ENCODE measurements around the gene ASAP3. TPM values are rescaled to one million over a fixed set of nuclear protein-coding genes. Genes with fewer than 3 reads are reported as not detected.

ASAP3 gene
- total and polyA plus RNA-seq, 9 of the 15 experiments (the other 6 are each of a cell fraction or from before 2014, with no cell fraction given) = 1.7 to 31.2 (median 17.4) TPM

DNA sequence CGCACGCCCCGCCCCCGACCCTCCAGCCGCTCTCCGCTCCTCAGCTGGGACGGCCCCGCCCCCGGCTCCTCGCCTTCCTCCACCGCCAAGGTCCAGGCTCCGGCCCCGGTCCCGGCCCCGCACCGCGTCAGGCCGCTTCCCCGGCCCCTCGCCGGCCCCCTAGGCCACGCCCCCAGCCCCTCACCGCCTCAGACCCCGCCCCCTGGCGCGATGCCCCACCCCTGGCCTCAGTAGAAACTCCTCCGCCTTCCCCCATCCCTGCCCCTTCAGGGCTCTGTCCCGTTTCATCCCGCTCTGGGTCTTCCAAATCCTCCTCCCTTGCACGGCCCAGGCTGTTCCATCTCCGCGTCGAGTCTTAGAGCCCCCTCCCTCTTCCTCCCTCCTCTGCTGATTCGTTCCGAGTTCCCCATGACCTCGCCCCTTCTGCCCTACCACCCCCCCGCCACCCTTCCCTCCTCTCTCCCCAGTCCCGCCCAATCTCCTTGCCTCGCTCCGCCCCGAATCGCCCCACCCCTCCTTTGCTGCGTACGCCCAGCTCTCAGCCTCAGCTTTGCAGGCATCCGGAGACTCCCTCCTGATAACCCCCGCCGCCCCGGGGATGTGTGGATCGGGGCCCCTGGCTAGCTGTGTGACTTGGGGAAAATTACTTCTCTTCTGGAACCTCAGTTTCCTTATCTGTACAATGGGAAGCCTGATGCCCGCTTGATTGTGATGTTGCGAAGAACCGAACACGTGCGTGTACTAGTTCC is 448 bp upstream of the ASAP3 start (continued):
- TF ChIP-seq, protein P1, sequence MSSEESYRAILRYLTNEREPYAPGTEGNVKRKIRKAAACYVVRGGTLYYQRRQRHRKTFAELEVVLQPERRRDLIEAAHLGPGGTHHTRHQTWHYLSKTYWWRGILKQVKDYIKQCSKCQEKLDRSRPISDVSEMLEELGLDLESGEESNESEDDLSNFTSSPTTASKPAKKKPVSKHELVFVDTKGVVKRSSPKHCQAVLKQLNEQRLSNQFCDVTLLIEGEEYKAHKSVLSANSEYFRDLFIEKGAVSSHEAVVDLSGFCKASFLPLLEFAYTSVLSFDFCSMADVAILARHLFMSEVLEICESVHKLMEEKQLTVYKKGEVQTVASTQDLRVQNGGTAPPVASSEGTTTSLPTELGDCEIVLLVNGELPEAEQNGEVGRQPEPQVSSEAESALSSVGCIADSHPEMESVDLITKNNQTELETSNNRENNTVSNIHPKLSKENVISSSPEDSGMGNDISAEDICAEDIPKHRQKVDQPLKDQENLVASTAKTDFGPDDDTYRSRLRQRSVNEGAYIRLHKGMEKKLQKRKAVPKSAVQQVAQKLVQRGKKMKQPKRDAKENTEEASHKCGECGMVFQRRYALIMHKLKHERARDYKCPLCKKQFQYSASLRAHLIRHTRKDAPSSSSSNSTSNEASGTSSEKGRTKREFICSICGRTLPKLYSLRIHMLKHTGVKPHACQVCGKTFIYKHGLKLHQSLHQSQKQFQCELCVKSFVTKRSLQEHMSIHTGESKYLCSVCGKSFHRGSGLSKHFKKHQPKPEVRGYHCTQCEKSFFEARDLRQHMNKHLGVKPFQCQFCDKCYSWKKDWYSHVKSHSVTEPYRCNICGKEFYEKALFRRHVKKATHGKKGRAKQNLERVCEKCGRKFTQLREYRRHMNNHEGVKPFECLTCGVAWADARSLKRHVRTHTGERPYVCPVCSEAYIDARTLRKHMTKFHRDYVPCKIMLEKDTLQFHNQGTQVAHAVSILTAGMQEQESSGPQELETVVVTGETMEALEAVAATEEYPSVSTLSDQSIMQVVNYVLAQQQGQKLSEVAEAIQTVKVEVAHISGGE (CRISPR knock-in tag; IDR thresholded peaks at IDR 0.05) = peak in 1 of 3 experiments; percentile 57; a peak in 1 of 6 replicates
- no peak for TF ChIP-seq MTA3 (IDR thresholded peaks at IDR 0.05; ENCODE audit: borderline replicate concordance)
- TF ChIP-seq BRD9 (IDR thresholded peaks at IDR 0.05; ENCODE audit: low read depth, partially characterized antibody) = no peak
- TF ChIP-seq, protein P2, sequence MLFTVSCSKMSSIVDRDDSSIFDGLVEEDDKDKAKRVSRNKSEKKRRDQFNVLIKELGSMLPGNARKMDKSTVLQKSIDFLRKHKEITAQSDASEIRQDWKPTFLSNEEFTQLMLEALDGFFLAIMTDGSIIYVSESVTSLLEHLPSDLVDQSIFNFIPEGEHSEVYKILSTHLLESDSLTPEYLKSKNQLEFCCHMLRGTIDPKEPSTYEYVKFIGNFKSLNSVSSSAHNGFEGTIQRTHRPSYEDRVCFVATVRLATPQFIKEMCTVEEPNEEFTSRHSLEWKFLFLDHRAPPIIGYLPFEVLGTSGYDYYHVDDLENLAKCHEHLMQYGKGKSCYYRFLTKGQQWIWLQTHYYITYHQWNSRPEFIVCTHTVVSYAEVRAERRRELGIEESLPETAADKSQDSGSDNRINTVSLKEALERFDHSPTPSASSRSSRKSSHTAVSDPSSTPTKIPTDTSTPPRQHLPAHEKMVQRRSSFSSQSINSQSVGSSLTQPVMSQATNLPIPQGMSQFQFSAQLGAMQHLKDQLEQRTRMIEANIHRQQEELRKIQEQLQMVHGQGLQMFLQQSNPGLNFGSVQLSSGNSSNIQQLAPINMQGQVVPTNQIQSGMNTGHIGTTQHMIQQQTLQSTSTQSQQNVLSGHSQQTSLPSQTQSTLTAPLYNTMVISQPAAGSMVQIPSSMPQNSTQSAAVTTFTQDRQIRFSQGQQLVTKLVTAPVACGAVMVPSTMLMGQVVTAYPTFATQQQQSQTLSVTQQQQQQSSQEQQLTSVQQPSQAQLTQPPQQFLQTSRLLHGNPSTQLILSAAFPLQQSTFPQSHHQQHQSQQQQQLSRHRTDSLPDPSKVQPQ (CRISPR knock-in tag; IDR thresholded peaks at IDR 0.05; ENCODE audit: borderline replicate concordance) = no peak
- TF ChIP-seq SAFB (IDR thresholded peaks at IDR 0.05; ENCODE audit: borderline replicate concordance, low read depth, low read length) = no peak
- TF ChIP-seq MIER1 (IDR thresholded peaks at IDR 0.05; ENCODE audit: low read depth) = 0 out of 2 replicates have a peak, but pooled peaks have one; percentile 57
- TF ChIP-seq NFATC3 (IDR thresholded peaks at IDR 0.05) = 0 out of 2 replicates have a peak, but pooled peaks have one; percentile 70
- TF ChIP-seq HDAC1 (IDR thresholded peaks at IDR 0.05) = peak; percentile 36 to 73; a peak in 3 of 4 replicates
- no peak for TF ChIP-seq ZNF444 (CRISPR knock-in tag; IDR thresholded peaks at IDR 0.05)
- TF ChIP-seq MTA2 (IDR thresholded peaks at IDR 0.05; ENCODE audit: low read depth) = 0 out of 2 replicates have a peak, but pooled peaks have one; percentile 6
- TF ChIP-seq BRCA1 (IDR thresholded peaks at IDR 0.05) = no peak
- TF ChIP-seq BRCA1 (CRISPR knock-in tag; IDR thresholded peaks at IDR 0.05) = no peak
- TF ChIP-seq CXXC5 (CRISPR knock-in tag; IDR thresholded peaks at IDR 0.05) = peak; percentile 44; the same call in 1 of the 2 replicates
- TF ChIP-seq, protein P3, sequence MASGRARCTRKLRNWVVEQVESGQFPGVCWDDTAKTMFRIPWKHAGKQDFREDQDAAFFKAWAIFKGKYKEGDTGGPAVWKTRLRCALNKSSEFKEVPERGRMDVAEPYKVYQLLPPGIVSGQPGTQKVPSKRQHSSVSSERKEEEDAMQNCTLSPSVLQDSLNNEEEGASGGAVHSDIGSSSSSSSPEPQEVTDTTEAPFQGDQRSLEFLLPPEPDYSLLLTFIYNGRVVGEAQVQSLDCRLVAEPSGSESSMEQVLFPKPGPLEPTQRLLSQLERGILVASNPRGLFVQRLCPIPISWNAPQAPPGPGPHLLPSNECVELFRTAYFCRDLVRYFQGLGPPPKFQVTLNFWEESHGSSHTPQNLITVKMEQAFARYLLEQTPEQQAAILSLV (tag; IDR thresholded peaks at IDR 0.05) = no peak
- TF ChIP-seq DNMT1 (IDR thresholded peaks at IDR 0.05) = no peak
- TF ChIP-seq SP1 (CRISPR knock-in tag; IDR thresholded peaks at IDR 0.05) = peak; percentile 52; the same call in 1 of the 2 replicates
- no peak for TF ChIP-seq MCM7 (IDR thresholded peaks at IDR 0.05)
- TF ChIP-seq GABPB1 (CRISPR knock-in tag; IDR thresholded peaks at IDR 0.05) = peak; percentile 37
- no peak for TF ChIP-seq U2AF2 (optimal IDR thresholded peaks at IDR 0.05; ENCODE audit: low read depth, low read length)
- TF ChIP-seq SIN3A (IDR thresholded peaks at IDR 0.05; ENCODE audit: borderline replicate concordance in 2 of 2, control insufficient read depth in 1 of 2, low read depth in 2 of 2, low read length in 2 of 2) = peak in 1 of 2 experiments; percentile 60; a peak in 1 of 4 replicates
- TF ChIP-seq ETV1 (tag; conservative IDR thresholded peaks at IDR 0.05; ENCODE audit: low read depth) = peak; percentile 89
